PC-9 (cell line): ENCODE results near the gene ERBB4.

Source experiments
- CTCF ChIP-seq: fragments of 200-600 bp; sonication (generic); conservative IDR thresholded peaks from 2 replicates; pipeline ENCODE4 v1.6.1; 2017; ENCODE audit warnings: mixed run types, antibody characterized with exemption, mild to moderate bottlenecking, moderate library complexity
- EZH2 ChIP-seq: fragments of 200-600 bp; sonication (generic); IDR thresholded peaks from 2 replicates; pipeline ENCODE4 v1.8.0; 2017; ENCODE audit warnings: antibody characterized with exemption, low read depth

DNA sequence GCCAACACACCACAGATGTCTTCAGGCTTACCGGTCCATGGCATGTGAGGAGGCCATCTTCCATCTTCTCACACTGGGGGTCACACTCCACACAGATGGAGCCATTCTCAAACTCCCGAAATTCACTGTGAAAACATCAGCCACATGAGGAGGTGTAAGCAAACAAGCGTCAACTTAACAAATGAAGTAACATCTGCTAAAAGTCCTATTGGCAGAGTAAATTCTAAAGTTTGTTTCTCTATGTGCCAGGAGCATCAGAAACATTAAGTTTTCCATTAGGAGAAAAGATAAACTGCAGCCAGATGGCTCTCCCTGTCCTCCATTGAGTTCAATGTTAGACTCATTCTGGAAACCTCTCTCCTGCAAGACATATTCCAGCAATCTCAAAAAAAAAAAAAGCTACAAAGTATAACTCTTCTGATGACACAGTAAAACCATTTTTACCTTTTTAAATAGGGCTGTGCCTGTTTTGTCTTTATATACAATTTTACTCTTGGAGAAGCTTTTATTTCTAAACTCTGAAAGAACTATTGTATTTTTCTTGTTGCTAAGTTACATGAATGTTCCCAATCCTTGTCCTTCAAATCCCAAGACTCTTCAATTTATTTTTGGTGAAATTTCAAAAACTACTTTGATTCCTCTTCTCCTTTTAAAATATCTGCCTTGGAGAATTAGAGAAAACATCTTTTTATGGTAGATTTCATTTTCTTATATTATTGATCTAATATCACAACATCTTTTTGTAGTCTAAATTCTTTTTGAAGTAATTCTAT is 865.3 kb downstream of the ERBB4 start:
- TF ChIP-seq CTCF (no peak), EZH2 (no peak)
